Heart right ventricle (tissue), 16 donors: ENCODE results near the gene SETDB2. TPM values are rescaled to one million over a fixed set of nuclear protein-coding genes. Genes with fewer than 3 reads are reported as not detected.

Experiments used
- ATAC-seq, 8 donors: fragments of 200-7000 bp; cut with Tn5 transposase; one replicate each; pipeline ENCODE4 v1.9.1; 2020; ENCODE audit warnings: mild to moderate bottlenecking in 8 of 8, moderate library complexity in 8 of 8, moderate number of reproducible peaks in 1 of 8
- DNase-seq, 2 donors: peaks; one replicate each; pipeline ENCODE4 v3.0.0-alpha.2; 2020
- H3K27ac ChIP-seq, 10 donors: fragments of 200-600 bp; sonication (generic) in 2 of 10; one replicate each; pipeline versions ENCODE4 v1.5.0 to v1.8.0; 2020 to 2022; ENCODE audit warnings: mild to moderate bottlenecking in 3 of 10
- H3K27me3 ChIP-seq, 7 donors: fragments of 200-600 bp; one replicate each; pipeline ENCODE4 v1.8.0; 2021 to 2022; ENCODE audit warnings: mild to moderate bottlenecking in 2 of 7
- H3K36me3 ChIP-seq, 9 donors: fragments of 200-600 bp; sonication (generic) in 1 of 9; one replicate each; pipeline versions ENCODE4 v1.5.0 to v1.8.0; 2020 to 2022; ENCODE audit warnings: mild to moderate bottlenecking in 2 of 9
- H3K4me1 ChIP-seq, 9 donors: fragments of 200-600 bp; sonication (generic) in 1 of 9; one replicate each; pipeline versions ENCODE4 v1.5.0 to v1.8.0; 2020 to 2022; ENCODE audit warnings: mild to moderate bottlenecking in 4 of 9
- H3K4me3 ChIP-seq, 10 donors: fragments of 200-600 bp; sonication (generic) in 2 of 10; one replicate each; pipeline versions ENCODE4 v1.5.0 to v1.8.0; 2020 to 2022; ENCODE audit warnings: mild to moderate bottlenecking in 7 of 10, moderate library complexity in 2 of 10
- H3K9me3 ChIP-seq, 11 donors: fragments of 200-600 bp in 10 of 11; sonication (generic) in 2 of 11; one replicate each; pipeline versions ENCODE4 v1.5.0 to v1.8.0; 2013 to 2022; ENCODE audit warnings: mild to moderate bottlenecking in 2 of 11, control low read depth in 1 of 11, moderate library complexity in 1 of 11
- WGBS, 2 donors: extraction: QIAGEN DNeasy Blood & Tissue Kit; methylation state at CpG; one replicate each; pipeline ENCODE4 v1.1.7; 2013; ENCODE audit warnings: inconsistent platforms in 1 of 2; 5-methylcytosine and 5-hydroxymethylcytosine counted together
- intact Hi-C, 10 donors: fragments of 100-400 bp; cut with DNase I; formaldehyde crosslinking; loops; one replicate each; pipeline versions ENCODE4 v1.11.1 to v1.14.2; 2022
- polyA plus RNA-seq, 2 donors: library from polyadenylated mRNA; stranded (reverse); fragments of 200-250 nt; gene quantifications; one replicate each; pipeline ENCODE4 v1.2.3, GENCODE V29; 2013
- total RNA-seq, 10 donors: library from RNA; stranded (reverse); fragmentation: NEBNext Ultra II Directional in 3 of 10; extraction: Animal tissue kit (Norgen Biotek cat#: 25700) in 3 of 10; gene quantifications; one replicate each; pipeline versions ENCODE4 v1.2.1 to v1.2.4, GENCODE V29; 2021 to 2023
- TF ChIP-seq, protein P1 (sequence below), 9 donors: fragments of 200-600 bp; sonication (generic) in 2 of 9; IDR thresholded peaks; one replicate each; pipeline versions ENCODE4 v1.5.0 to v1.8.0; 2021 to 2022; ENCODE audit warnings: antibody characterized with exemption in 9 of 9, mild to moderate bottlenecking in 5 of 9, moderate library complexity in 1 of 9
- donor health status: Arrhythmogenic right ventricular cardiomyopathy.
- donor health status: ischemic (EF 13 %, LVEDD 7.1; RV severe dilation, severe dysfunction).
- donor health status: healthy with polysubstance abuse.
- donor health status: DM: no; HTN: yes; CAD: no.
- donor health status: DM: no; HTN: no; CAD: no.
- donor health status: ischemic (EF 25% LVEDD 6.9; RV normal size, moderate dysfunction).
- donor health status: ischemic (EF 25% LVEDD 5.7; RV mildly dilated, moderate dysfunction).
- donor health status: healthy.
- donor health status: DM: yes; HTN: yes; CAD: no.
- donor health status: Ischemic cardiomyopathy.
- donor health status: ischemic (EF 35%, LVEDD 5.7; RV mildly dilated, moderate dysfunction).
- donor health status: nonischemic (EF 11% LVEDD 7.7; RV severe dilation, severe dysfunction).
- donor health status: DM: yes; HTN: yes; CAD: no.
- donor health status: PGD.
- donor health status: ischemic (EF 29% LVEDD 5.4; RV normal size, mild dysfunction).
- donor health status: nonischemic (EF 23%, LVEDD 6.1; RV moderate dilation, normal function).

The SETDB2 gene
- total and polyA plus RNA-seq, 12 donors = 3.8 to 18.2 (median 12.1) TPM

DNA sequence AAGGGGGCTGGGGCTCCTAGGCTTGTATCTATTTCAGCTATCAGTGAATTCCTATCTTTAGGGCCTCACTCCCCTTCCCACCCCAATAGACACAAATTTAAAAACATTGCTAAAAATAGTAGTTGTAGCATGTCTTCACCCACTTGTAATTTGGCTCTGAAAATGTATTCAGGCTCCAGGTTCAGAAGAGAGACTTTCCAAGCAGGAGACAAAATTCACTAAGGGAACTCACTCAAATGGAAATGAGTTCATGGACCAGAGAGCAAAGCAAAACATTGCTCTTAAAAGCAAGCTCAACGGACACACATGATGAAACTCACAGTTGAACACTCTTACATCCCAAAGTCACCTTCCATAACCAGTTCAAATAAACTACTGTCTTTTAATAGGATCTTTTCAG lies 88.5 kb downstream of the SETDB2 start:
- Histone ChIP-seq H3K9me3 (no peaks in the 10 kb centered on the region), H3K27ac (peak overlapping the region in 8 of 10 donors; percentile 1 to 30 (median 14)), H3K4me3 (no peak overlapping the region), H3K4me1 (peaks cover 0 to 13% (median 8%) of the 10 kb centered on the region in 9 donors), H3K36me3 (peaks cover 0 to 60% (median 7%) of the 10 kb centered on the region in 9 donors), H3K27me3 (no peaks in the 10 kb centered on the region)
- 56 to 62% methylated on average over 1 of the region's 1 CpG for WGBS, 2 donors
- intact Hi-C loops = loop anchor here in 1 of 10 donors (10.0 kb wide), 1 partner anchor 72 kb away; no protein-coding TSS in a partner anchor
- ATAC-seq (peak in 4 of 8 donors; percentile 50 to 72 (median 61)), DNase-seq (no peak)
- TF ChIP-seq, protein P1, sequence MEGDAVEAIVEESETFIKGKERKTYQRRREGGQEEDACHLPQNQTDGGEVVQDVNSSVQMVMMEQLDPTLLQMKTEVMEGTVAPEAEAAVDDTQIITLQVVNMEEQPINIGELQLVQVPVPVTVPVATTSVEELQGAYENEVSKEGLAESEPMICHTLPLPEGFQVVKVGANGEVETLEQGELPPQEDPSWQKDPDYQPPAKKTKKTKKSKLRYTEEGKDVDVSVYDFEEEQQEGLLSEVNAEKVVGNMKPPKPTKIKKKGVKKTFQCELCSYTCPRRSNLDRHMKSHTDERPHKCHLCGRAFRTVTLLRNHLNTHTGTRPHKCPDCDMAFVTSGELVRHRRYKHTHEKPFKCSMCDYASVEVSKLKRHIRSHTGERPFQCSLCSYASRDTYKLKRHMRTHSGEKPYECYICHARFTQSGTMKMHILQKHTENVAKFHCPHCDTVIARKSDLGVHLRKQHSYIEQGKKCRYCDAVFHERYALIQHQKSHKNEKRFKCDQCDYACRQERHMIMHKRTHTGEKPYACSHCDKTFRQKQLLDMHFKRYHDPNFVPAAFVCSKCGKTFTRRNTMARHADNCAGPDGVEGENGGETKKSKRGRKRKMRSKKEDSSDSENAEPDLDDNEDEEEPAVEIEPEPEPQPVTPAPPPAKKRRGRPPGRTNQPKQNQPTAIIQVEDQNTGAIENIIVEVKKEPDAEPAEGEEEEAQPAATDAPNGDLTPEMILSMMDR (IDR thresholded peaks at IDR 0.05) = no peak

DNA sequence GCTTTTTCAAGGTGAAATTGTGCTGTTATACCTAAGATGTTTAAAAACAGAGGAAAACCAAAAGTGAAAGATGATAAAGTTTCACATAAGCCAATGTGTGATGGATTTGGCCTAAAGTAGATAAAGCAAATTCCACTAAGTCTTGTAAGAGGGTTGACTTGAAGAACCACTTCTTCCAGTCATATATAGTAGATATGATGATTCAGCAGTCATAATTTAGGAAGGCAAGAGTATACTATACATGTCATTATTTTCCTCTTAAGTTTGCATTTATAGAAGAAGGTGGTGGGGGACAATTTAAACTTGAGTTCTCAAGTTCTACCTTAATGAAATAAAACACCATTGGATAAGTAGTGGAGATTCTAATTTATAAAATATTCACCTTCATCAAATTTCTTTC lies 88.9 kb downstream of the SETDB2 start:
- ATAC-seq = no peak
- H3K4me1 ChIP-seq = peaks cover 0 to 13% (median 8%) of the 10 kb centered on the region in 9 donors
- peaks cover 0 to 60% (median 7%) of the 10 kb centered on the region in 9 donors for H3K36me3 ChIP-seq
- DNase-seq = no peak
- H3K9me3 ChIP-seq = no peaks in the 10 kb centered on the region
- no peaks in the 10 kb centered on the region for H3K27me3 ChIP-seq
- intact Hi-C loops = loop anchor here in 1 of 10 donors (10.0 kb wide), 1 partner anchor 72 kb away; no protein-coding TSS in a partner anchor
- TF ChIP-seq, protein P1 (IDR thresholded peaks at IDR 0.05) = no peak
- no peak overlapping the region for H3K4me3 ChIP-seq
- peak overlapping the region in 8 of 10 donors; percentile 1 to 30 (median 14) for H3K27ac ChIP-seq

DNA sequence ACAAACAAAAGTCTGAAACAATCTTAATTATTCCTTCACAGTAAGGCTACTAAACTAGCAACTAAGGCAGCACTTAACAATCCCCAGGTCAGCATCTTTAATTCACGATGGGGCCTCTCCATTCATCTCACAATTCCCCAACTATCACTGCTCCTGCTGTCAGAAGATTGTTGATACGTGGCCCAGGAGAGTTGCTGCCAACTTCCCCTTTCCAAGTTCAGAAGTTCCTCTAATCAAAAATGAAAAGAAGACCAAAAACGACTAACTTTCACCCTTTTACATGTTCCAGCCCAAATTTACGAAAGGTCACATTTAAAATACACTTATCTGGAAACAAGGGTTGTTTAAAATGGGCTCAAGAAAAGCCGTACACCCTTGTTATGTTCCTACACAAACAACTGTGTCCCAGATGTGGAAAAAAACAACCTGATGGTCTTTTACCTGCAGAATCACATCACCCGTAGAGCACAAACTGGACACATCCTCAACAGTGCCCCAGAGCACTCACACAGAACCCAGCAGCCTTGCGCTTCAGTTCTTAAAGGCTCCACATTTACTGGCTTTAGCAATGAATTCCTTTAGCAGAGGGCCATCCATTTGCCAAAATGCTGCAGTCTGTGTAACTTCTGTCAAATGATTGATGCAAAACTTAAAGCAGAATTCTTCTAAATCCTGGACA lies 89.7 kb downstream of the SETDB2 start:
- intact Hi-C loops = loop anchor here in 1 of 10 donors (10.0 kb wide), 1 partner anchor 71 kb away; no protein-coding TSS in a partner anchor
- ATAC-seq (no peak), DNase-seq (no peak)
- TF ChIP-seq, protein P1 (IDR thresholded peaks at IDR 0.05) = no peak
- Histone ChIP-seq H3K27ac (peak overlapping the region in 2 of 10 donors; percentile 28 to 69), H3K27me3 (no peaks in the 10 kb centered on the region), H3K36me3 (peaks cover 0 to 60% (median 7%) of the 10 kb centered on the region in 9 donors), H3K4me3 (no peak overlapping the region), H3K9me3 (no peaks in the 10 kb centered on the region), H3K4me1 (peaks cover 0 to 13% (median 8%) of the 10 kb centered on the region in 9 donors)
- 56 to 70% methylated on average over 7 of the region's 7 CpGs for WGBS, 2 donors

DNA sequence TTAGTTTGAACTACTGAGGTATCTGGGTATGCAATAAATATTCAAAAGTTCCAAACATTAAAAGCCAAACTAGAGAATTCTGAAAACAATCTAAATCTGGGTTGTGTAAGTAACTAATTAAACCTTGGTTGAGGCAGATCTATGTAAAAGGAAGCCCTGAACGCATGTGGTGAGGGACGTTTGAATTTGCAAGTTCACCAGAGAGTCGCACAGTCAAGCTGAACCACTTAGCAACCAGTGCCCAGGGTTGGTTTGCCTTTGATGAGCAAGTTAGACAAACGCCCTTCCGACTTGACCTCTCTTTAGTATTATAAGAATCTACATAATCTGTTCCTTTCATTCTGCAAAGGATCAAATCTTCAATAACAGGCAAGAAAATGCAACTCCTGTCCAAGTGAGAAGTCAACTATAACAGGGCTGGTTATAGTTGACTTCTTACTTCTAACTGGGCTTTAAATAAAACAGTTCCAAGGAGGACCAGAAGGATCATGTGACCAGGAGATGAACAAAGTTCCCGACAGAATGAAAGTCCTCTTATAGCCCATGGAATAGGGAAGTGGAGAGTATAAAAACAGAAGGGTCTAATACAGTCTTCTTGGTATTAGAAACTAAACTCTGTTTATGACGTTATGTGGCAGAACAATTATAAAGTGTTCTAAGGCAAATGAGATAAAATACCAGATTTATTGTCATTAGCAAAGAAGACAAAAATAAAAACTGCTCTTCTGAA lies 92.2 kb downstream of the SETDB2 start:
- TF ChIP-seq, protein P1 (IDR thresholded peaks at IDR 0.05) = no peak
- H3K27me3 ChIP-seq = no peaks in the 10 kb centered on the region
- peaks cover 0 to 25% (median 15%) of the 10 kb centered on the region in 9 donors for H3K4me1 ChIP-seq
- H3K36me3 ChIP-seq = peaks cover 0 to 72% (median 21%) of the 10 kb centered on the region in 9 donors
- no peak overlapping the region for H3K4me3 ChIP-seq
- intact Hi-C loops = loop anchor here in 2 of 10 donors (2.0 to 10.0 kb wide), 2 partner anchors 20 to 68 kb away; no protein-coding TSS in a partner anchor
- DNase-seq (no peak), ATAC-seq (peak in 4 of 8 donors; percentile 24 to 57 (median 52))
- peak overlapping the region in 1 of 10 donors; percentile 16 for H3K27ac ChIP-seq
- 54 to 70% methylated on average over 7 of the region's 7 CpGs for WGBS, 2 donors
- H3K9me3 ChIP-seq = no peaks in the 10 kb centered on the region
